NOMO-1 treated with DMSO at 0.1 percent for 48 hours (cell line): ENCODE results near the gene TMEM9.

ENCODE experiments used
- DNase-seq: peaks from one replicate; lab custom pipeline; 2025; ENCODE audit not compliant: unreplicated experiment; lab: John Stamatoyannopoulos, UW

The TMEM9 gene

GRCh38 chr1:201128476-201128875, 25.8 kb downstream of the TMEM9 start:
- DNase-seq, result no peak

GRCh38 chr1:201127755-201128455, 26.4 kb downstream of the TMEM9 start:
- no peak for DNase-seq

- DNase-seq, result no peak
Observed at GRCh38 chr1:201126832-201127754, 27.2 kb downstream of the TMEM9 start, which contains the start of gene ASCL5. ASCL5 (minus strand) TSS chr1:201127184; CDS start chr1:201115372, 11,812 bp downstream.

GRCh38 chr1:201126463-201126831, 27.8 kb downstream of the TMEM9 start:
- no peak for DNase-seq

GRCh38 chr1:201125800-201126199, 28.5 kb downstream of the TMEM9 start:
- DNase-seq, result no peak

GRCh38 chr1:201125019-201125418, 29.3 kb downstream of the TMEM9 start:
- DNase-seq, result no peak

GRCh38 chr1:201123866-201124265, 30.4 kb downstream of the TMEM9 start:
- no peak for DNase-seq

GRCh38 chr1:201122321-201122957, 31.8 kb downstream of the TMEM9 start:
- DNase-seq, result no peak

- peak; percentile 44 for DNase-seq
Observed at GRCh38 chr1:201119206-201120197, 34.8 kb downstream of the TMEM9 start.

- no peak for DNase-seq
Observed at GRCh38 chr1:201116091-201116490, 38.2 kb downstream of the TMEM9 start.

- DNase-seq, result no peak
Observed at GRCh38 chr1:201115390-201115937, 38.8 kb downstream of the TMEM9 start.

GRCh38 chr1:201114245-201115131, 39.8 kb downstream of the TMEM9 start:
- DNase-seq, result peak; percentile 84

- DNase-seq, result no peak
Observed at GRCh38 chr1:201113451-201114244, 40.6 kb downstream of the TMEM9 start.

GRCh38 chr1:201112926-201113325, 41.3 kb downstream of the TMEM9 start:
- DNase-seq, result no peak

GRCh38 chr1:201112173-201112731, 42.0 kb downstream of the TMEM9 start, which contains the start of gene CACNA1S:
CACNA1S (minus strand) TSS chr1:201112426; CDS start chr1:201112339, 87 bp downstream.
- DNase-seq, result no peak

- DNase-seq, result no peak
Observed at GRCh38 chr1:201111672-201112071, 42.6 kb downstream of the TMEM9 start.

GRCh38 chr1:201111156-201111555, 43.1 kb downstream of the TMEM9 start:
- no peak for DNase-seq

GRCh38 chr1:201110616-201111015, 43.7 kb downstream of the TMEM9 start:
- no peak for DNase-seq
